ENCODE measurements around the gene MPV17L2.

- TF ChIP-seq CTCF (IDR thresholded peaks at IDR 0.05) (no peak), TCF7L2 (IDR thresholded peaks at IDR 0.05; ENCODE audit: low read depth, low read length) (no peak)
These were observed 9.4 kb downstream of the MPV17L2 start for GRCh38 chr19:18202397-18202777.
